Panc1 (cell line): ENCODE data around the gene SRD5A2. TPM values are rescaled to one million over a fixed set of nuclear protein-coding genes. Genes with fewer than 3 reads are reported as not detected.

Experiments used
- ATAC-seq: fragments of 200-7000 bp; cut with Tn5 transposase; 2 replicates; pipeline ENCODE4 v1.9.1; 2020; ENCODE audit warnings: mild to moderate bottlenecking, moderate library complexity
- Bru-seq: library from RNA; stranded (reverse); fragments of 400-500 nt; gene quantifications from one replicate; lab custom pipeline; 2021; lab: Mats Ljungman, UMichigan
- BruChase-seq, 2 experiments: library from RNA; stranded (reverse); fragments of 400-500 nt; gene quantifications; one replicate each; lab custom pipeline; 2021; lab: Mats Ljungman, UMichigan
- BruUV-seq: library from RNA; stranded (reverse); fragments of 400-500 nt; replicated peaks from 2 replicates; lab custom pipeline; 2021; lab: Mats Ljungman, UMichigan
- CTCF ChIA-PET: fragments of 300-600 bp; sonication (Branson Sonifier 250); formaldehyde crosslinking; loops from one replicate; lab custom pipeline; 2022; ENCODE audit warnings: antibody characterized with exemption; lab: Charles Lee
- POLR2A ChIA-PET: fragments of 300-600 bp; sonication (Branson Sonifier 250); formaldehyde crosslinking; loops from one replicate; lab custom pipeline; 2022; ENCODE audit warnings: antibody characterized with exemption; lab: Charles Lee
- DNase-seq: peaks from one replicate; pipeline ENCODE4 v3.0.0-alpha.2; 2010; ENCODE audit warnings: low read depth, low spot score
- H3K27ac ChIP-seq: 2 replicates; pipeline ENCODE4 v1.5.1; 2011; ENCODE audit warnings: mild to moderate bottlenecking, low read length, inconsistent platforms
- H3K27me3 ChIP-seq: fragments of 200-500 bp; sonication (Bioruptor generic); 2 replicates; pipeline ENCODE4 v1.6.0; 2014; ENCODE audit warnings: low read length, inconsistent platforms; ENCODE audit not compliant: control insufficient read depth, insufficient read depth
- H3K36me3 ChIP-seq: fragments of 200-500 bp; sonication (Bioruptor generic); 2 replicates; pipeline ENCODE4 v1.5.1; 2014; ENCODE audit warnings: inconsistent platforms, mild to moderate bottlenecking, low read length, moderate library complexity; ENCODE audit not compliant: control insufficient read depth, insufficient read depth
- H3K4me1 ChIP-seq: 2 replicates; pipeline ENCODE4 v1.5.1; 2011; ENCODE audit warnings: inconsistent platforms, mild to moderate bottlenecking, low read length, moderate library complexity; ENCODE audit not compliant: control insufficient read depth, insufficient read depth
- H3K4me3 ChIP-seq, 2 experiments: 2 replicates each; pipeline ENCODE4 v1.5.1; 2011 to 2012; ENCODE audit warnings: low read depth in 2 of 2, low read length in 2 of 2, mild to moderate bottlenecking in 2 of 2, inconsistent platforms in 1 of 2, moderate library complexity in 1 of 2
- H3K9me3 ChIP-seq: fragments of 200-500 bp; sonication (Bioruptor generic); 2 replicates; pipeline ENCODE4 v1.5.1; 2014; ENCODE audit warnings: low read depth, mild to moderate bottlenecking, inconsistent platforms, low read length, moderate library complexity; ENCODE audit not compliant: control insufficient read depth, insufficient read depth
- POLR2AphosphoS5 ChIP-seq: IDR thresholded peaks from 2 replicates; pipeline ENCODE4 v1.6.1; 2012; ENCODE audit warnings: mild to moderate bottlenecking, low read depth, low read length, moderate library complexity
- SIN3A ChIP-seq: IDR thresholded peaks from 2 replicates; pipeline ENCODE4 v1.6.1; 2012; ENCODE audit warnings: low read depth, mild to moderate bottlenecking, low read length, moderate library complexity, borderline replicate concordance; ENCODE audit not compliant: insufficient read depth
- TCF7L2 ChIP-seq: IDR thresholded peaks from 2 replicates; pipeline ENCODE4 v1.6.1; 2011; ENCODE audit warnings: mild to moderate bottlenecking, low read depth, low read length, inconsistent platforms
- in situ Hi-C: cut with HindIII; loops from 2 replicates; pipeline ENCODE4 v1.10.0; 2016; ENCODE audit warnings: low sequenced_read_pairs, low pct_unique_long_range_greater_than_20kb
- intact Hi-C: fragments of 100-400 bp; cut with micrococcal nuclease; formaldehyde crosslinking; loops from one replicate; pipeline ENCODE4 v1.10.0; 2022; ENCODE audit not compliant: unreplicated experiment
- long read RNA-seq: library from polyadenylated mRNA; unstranded; transcript quantifications from one replicate; pipeline ENCODE4 v2.0.0, GENCODE V29; 2021; ENCODE audit not compliant: unreplicated experiment
- polyA plus RNA-seq: library from polyadenylated mRNA; unstranded; fragments of >200 nt; gene quantifications from one replicate; pipeline ENCODE4 v1.2.1, GENCODE V29; 2012; ENCODE audit warnings: missing spikeins; ENCODE audit not compliant: insufficient read length
- total RNA-seq: library from RNA; stranded (reverse); gene quantifications from one replicate; pipeline ENCODE4 v1.2.1, GENCODE V29; 2021; ENCODE audit not compliant: unreplicated experiment
- TF ChIP-seq, protein P1 (sequence below): fragments of 450-650 bp; IDR thresholded peaks from 2 replicates; pipeline ENCODE4 v1.5.1; 2017; ENCODE audit warnings: mild to moderate bottlenecking
- TF ChIP-seq, protein P2 (sequence below), 2 experiments: IDR thresholded peaks; 2 replicates each; pipeline ENCODE4 v1.6.1; 2011 to 2012; ENCODE audit warnings: low read depth in 2 of 2, control low read depth in 1 of 2, low read length in 1 of 2, mild to moderate bottlenecking in 1 of 2, moderate library complexity in 1 of 2; ENCODE audit not compliant: insufficient read depth in 1 of 2

The SRD5A2 gene, protein sequence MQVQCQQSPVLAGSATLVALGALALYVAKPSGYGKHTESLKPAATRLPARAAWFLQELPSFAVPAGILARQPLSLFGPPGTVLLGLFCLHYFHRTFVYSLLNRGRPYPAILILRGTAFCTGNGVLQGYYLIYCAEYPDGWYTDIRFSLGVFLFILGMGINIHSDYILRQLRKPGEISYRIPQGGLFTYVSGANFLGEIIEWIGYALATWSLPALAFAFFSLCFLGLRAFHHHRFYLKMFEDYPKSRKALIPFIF
- total RNA-seq (not detected), Bru-seq, nascent RNA (percentile 10 among the genes with signal in this experiment), BruChase-seq, experiment 1, labeled RNA remaining after a 2-hour chase (percentile 11 among the genes with signal in this experiment), BruChase-seq, experiment 2, labeled RNA remaining after a 6-hour chase (percentile 9 among the genes with signal in this experiment)
- not detected for polyA plus RNA-seq
- long read RNA-seq: 0 reads

DNA sequence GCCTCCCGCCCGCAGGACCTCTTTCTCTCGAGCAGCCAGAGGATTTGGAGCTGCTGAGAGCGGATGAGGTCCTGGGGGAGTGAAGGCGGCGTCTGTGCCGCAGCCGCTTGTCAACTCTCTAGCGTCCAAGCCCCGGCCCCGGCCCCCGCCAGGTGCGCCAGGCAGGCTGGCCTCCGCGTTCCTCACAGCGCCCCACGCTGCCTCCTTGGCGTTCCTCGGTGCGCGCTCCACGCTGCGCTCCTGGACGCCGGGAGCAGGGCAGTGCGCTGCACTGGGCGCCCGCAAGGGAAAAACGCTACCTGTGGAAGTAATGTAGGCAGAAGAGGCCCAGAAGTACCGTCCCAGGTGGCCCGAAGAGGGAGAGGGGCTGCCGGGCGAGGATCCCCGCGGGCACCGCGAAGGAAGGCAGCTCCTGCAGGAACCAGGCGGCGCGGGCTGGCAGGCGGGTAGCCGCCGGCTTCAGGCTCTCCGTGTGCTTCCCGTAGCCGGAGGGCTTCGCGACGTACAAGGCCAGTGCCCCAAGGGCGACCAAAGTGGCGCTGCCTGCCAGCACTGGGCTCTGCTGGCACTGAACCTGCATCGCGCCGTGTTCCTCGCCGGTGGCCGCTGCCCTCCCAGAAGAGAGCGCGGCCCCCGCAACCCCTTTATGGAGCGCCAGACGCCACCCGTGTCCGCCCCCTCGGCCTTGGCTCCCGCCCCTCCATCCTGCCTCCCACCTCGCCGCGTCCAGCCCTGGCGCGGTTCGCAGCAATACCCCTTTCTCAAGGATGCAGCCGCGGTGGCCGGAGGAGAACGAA lies at the start of gene SRD5A2:
Gene SRD5A2 (minus strand): TSS at position 618 of the 797 bp plus-strand sequence. CDS start 38 bp downstream, at position 580.
- no TSS peak for BruUV-seq
- TF ChIP-seq POLR2AphosphoS5 (no peak), TCF7L2 (no peak), SIN3A (no peak)
- TF ChIP-seq, protein P1, sequence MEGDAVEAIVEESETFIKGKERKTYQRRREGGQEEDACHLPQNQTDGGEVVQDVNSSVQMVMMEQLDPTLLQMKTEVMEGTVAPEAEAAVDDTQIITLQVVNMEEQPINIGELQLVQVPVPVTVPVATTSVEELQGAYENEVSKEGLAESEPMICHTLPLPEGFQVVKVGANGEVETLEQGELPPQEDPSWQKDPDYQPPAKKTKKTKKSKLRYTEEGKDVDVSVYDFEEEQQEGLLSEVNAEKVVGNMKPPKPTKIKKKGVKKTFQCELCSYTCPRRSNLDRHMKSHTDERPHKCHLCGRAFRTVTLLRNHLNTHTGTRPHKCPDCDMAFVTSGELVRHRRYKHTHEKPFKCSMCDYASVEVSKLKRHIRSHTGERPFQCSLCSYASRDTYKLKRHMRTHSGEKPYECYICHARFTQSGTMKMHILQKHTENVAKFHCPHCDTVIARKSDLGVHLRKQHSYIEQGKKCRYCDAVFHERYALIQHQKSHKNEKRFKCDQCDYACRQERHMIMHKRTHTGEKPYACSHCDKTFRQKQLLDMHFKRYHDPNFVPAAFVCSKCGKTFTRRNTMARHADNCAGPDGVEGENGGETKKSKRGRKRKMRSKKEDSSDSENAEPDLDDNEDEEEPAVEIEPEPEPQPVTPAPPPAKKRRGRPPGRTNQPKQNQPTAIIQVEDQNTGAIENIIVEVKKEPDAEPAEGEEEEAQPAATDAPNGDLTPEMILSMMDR: no peak
- TF ChIP-seq, protein P2, sequence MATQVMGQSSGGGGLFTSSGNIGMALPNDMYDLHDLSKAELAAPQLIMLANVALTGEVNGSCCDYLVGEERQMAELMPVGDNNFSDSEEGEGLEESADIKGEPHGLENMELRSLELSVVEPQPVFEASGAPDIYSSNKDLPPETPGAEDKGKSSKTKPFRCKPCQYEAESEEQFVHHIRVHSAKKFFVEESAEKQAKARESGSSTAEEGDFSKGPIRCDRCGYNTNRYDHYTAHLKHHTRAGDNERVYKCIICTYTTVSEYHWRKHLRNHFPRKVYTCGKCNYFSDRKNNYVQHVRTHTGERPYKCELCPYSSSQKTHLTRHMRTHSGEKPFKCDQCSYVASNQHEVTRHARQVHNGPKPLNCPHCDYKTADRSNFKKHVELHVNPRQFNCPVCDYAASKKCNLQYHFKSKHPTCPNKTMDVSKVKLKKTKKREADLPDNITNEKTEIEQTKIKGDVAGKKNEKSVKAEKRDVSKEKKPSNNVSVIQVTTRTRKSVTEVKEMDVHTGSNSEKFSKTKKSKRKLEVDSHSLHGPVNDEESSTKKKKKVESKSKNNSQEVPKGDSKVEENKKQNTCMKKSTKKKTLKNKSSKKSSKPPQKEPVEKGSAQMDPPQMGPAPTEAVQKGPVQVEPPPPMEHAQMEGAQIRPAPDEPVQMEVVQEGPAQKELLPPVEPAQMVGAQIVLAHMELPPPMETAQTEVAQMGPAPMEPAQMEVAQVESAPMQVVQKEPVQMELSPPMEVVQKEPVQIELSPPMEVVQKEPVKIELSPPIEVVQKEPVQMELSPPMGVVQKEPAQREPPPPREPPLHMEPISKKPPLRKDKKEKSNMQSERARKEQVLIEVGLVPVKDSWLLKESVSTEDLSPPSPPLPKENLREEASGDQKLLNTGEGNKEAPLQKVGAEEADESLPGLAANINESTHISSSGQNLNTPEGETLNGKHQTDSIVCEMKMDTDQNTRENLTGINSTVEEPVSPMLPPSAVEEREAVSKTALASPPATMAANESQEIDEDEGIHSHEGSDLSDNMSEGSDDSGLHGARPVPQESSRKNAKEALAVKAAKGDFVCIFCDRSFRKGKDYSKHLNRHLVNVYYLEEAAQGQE (IDR thresholded peaks at IDR 0.05; ENCODE audit: insufficient read depth in 1 of 2, low read depth in 2 of 2, low read length in 1 of 2): no peak
- ATAC-seq (peak; percentile 26; the same call in 1 of the 2 replicates), DNase-seq (no peak)
- H3K36me3 ChIP-seq: no peaks in the 10 kb centered on the region
- H3K9me3 ChIP-seq: no peaks in the 10 kb centered on the region
- no peak within 1 kb of the TSS for H3K4me3 ChIP-seq
- H3K4me1 ChIP-seq: no peaks in the 10 kb centered on the region
- no peak within 1 kb of the TSS for H3K27ac ChIP-seq
- intact Hi-C loops (no loop called here), in situ Hi-C loops (no loop called here)
- peaks cover 11% of the 10 kb centered on the region for H3K27me3 ChIP-seq
- POLR2A ChIA-PET: no interaction called here
- CTCF ChIA-PET: no interaction called here

DNA sequence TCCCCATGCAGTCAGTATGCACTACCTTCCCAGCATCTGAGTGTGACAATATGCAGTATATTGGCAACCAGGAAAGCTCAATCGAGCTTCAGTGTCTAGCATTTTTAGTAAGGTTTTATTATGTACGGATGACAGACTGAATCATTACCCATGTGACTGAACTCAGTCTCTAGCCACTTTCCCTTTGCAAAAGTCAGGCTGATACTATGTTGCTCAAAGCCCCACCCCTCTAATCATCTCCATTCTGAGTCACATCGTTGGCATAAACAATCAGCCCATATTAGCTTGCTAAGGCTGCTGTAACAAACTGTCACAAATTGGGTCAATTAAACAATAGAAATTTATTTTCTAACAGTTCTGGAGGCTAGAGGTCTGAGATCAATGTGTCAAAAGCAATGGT lies 25.8 kb upstream of the SRD5A2 start:
- ChIA-PET POLR2A (no interaction called here), CTCF (interaction anchor here (0.6 kb wide), 1 partner anchor 896 kb away, joined by 3 read pairs; no protein-coding TSS in a partner anchor)
- ATAC-seq (no peak), DNase-seq (no peak)
- Histone ChIP-seq H3K27me3 (no peaks in the 10 kb centered on the region), H3K36me3 (no peaks in the 10 kb centered on the region), H3K9me3 (0 out of 2 replicates have a peak, but pooled peaks cover 2% of the 10 kb centered on the region), H3K4me3 (no peak overlapping the region), H3K4me1 (no peaks in the 10 kb centered on the region), H3K27ac (no peak overlapping the region)
- intact Hi-C loops: no loop called here
- BruUV-seq: no TSS peak
- in situ Hi-C loops: no loop called here
- TF ChIP-seq, protein P1: no peak
- no peak for TF ChIP-seq SIN3A
- no peak for TF ChIP-seq POLR2AphosphoS5
- no peak for TF ChIP-seq TCF7L2
- TF ChIP-seq, protein P2 (IDR thresholded peaks at IDR 0.05; ENCODE audit: insufficient read depth in 1 of 2, low read depth in 2 of 2, low read length in 1 of 2): no peak
